CD4-positive, CD25-positive, alpha-beta regulatory T cell (primary cell): ENCODE data around the gene FCAMR. TPM values are rescaled to one million over a fixed set of nuclear protein-coding genes. Genes with fewer than 3 reads are reported as not detected.

ENCODE experiments used
- ATAC-seq, 2 donors: fragments of 150-1000 bp; cut with Tn5 transposase; one replicate each; pipeline ENCODE4 v1.10.0; 2021; ENCODE audit warnings: low read depth in 2 of 2, moderate number of reproducible peaks in 2 of 2, moderate library complexity in 1 of 2
- DNase-seq, 3 donors: peaks; one replicate each; pipeline versions ENCODE4 v3.0.0 to v3.0.0-alpha.2; 2012 to 2022; ENCODE audit warnings: mixed read lengths in 1 of 3
- H3K27ac ChIP-seq: one replicate; pipeline ENCODE4 v1.7.0; 2013; ENCODE audit warnings: mild to moderate bottlenecking, low read length; ENCODE audit not compliant: insufficient read depth, poor library complexity, severe bottlenecking
- H3K27me3 ChIP-seq: one replicate; pipeline ENCODE4 v1.7.0; 2013; ENCODE audit warnings: low read length; ENCODE audit not compliant: control insufficient read depth, insufficient read depth
- H3K36me3 ChIP-seq: one replicate; pipeline ENCODE4 v1.7.0; 2013; ENCODE audit warnings: mild to moderate bottlenecking, low read length, moderate library complexity; ENCODE audit not compliant: control insufficient read depth, insufficient read depth
- H3K4me1 ChIP-seq: 2 replicates; pipeline ENCODE4 v1.7.0; 2013; ENCODE audit warnings: mild to moderate bottlenecking, low read length; ENCODE audit not compliant: insufficient read depth, control insufficient read depth, poor library complexity, severe bottlenecking
- H3K4me3 ChIP-seq: one replicate; pipeline ENCODE4 v1.7.0; 2013; ENCODE audit warnings: low read depth, mild to moderate bottlenecking, low read length, moderate library complexity
- H3K9me3 ChIP-seq, 2 experiments: 1 replicate in 1 of 2; 2 replicates in 1 of 2; pipeline ENCODE4 v1.7.0; 2013; ENCODE audit warnings: low read length in 2 of 2, mild to moderate bottlenecking in 1 of 2, moderate library complexity in 1 of 2; ENCODE audit not compliant: control insufficient read depth in 2 of 2
- H3K27ac Mint-ChIP-seq, 3 donors: one replicate each; pipeline ENCODE4 v1.8.0; 2020 to 2022; ENCODE audit warnings: mild to moderate bottlenecking in 3 of 3, mixed read lengths in 3 of 3, moderate library complexity in 2 of 3
- H3K27me3 Mint-ChIP-seq: one replicate; pipeline ENCODE4 v1.8.0; 2022; ENCODE audit warnings: mild to moderate bottlenecking, mixed read lengths
- H3K36me3 Mint-ChIP-seq: one replicate; pipeline ENCODE4 v1.8.0; 2020; ENCODE audit warnings: mixed read lengths
- H3K4me1 Mint-ChIP-seq, 4 donors: one replicate each; pipeline ENCODE4 v1.8.0; 2020 to 2022; ENCODE audit warnings: mixed read lengths in 4 of 4, mild to moderate bottlenecking in 1 of 4
- H3K4me3 Mint-ChIP-seq, 4 donors: one replicate each; pipeline ENCODE4 v1.8.0; 2020 to 2022; ENCODE audit warnings: mild to moderate bottlenecking in 4 of 4, mixed read lengths in 4 of 4, moderate library complexity in 3 of 4
- H3K9me3 Mint-ChIP-seq, 7 donors: one replicate each; pipeline ENCODE4 v1.8.0; 2020 to 2022; ENCODE audit warnings: mixed read lengths in 7 of 7, mild to moderate bottlenecking in 3 of 7, moderate library complexity in 2 of 7
- polyA plus RNA-seq, 4 donors: library from polyadenylated mRNA; unstranded; fragments of 300-500 nt; fragmentation: Illumina TruSeq; gene quantifications; one replicate each; pipeline ENCODE4 v1.2.3, GENCODE V29; 2021
- total RNA-seq: library from RNA; stranded (reverse); gene quantifications from one replicate; pipeline ENCODE4 v1.2.3, GENCODE V29; 2022

The FCAMR gene, protein sequence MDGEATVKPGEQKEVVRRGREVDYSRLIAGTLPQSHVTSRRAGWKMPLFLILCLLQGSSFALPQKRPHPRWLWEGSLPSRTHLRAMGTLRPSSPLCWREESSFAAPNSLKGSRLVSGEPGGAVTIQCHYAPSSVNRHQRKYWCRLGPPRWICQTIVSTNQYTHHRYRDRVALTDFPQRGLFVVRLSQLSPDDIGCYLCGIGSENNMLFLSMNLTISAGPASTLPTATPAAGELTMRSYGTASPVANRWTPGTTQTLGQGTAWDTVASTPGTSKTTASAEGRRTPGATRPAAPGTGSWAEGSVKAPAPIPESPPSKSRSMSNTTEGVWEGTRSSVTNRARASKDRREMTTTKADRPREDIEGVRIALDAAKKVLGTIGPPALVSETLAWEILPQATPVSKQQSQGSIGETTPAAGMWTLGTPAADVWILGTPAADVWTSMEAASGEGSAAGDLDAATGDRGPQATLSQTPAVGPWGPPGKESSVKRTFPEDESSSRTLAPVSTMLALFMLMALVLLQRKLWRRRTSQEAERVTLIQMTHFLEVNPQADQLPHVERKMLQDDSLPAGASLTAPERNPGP
- total RNA-seq (not detected), polyA plus RNA-seq (not detected)

DNA sequence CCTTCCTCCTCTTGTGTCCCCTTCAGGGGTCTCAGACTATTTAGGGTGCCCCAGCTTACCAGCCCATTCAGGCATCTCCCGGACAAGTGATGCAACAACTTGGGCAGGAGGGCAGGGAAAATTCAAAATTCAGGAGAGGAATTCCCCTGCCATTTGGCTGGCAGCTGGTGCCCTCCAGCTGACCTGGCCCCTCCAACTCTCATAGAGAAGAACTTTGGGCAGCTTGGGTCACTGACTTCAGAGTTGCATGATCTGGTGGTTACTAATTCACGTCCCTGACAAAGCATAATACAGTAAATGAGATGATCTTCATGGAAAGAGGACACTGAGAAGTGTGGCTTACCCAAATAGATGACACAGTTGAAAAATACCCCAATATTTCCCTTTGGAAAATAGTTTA lies at the start of gene FCAMR:
Gene FCAMR (minus strand): TSS at position 15 of the 400 bp plus-strand sequence. CDS start 335 bp downstream, outside the sequence.
- no peaks in the 10 kb centered on the region for H3K9me3 Mint-ChIP-seq
- peaks cover 0 to 23% (median 14%) of the 10 kb centered on the region in 4 donors for H3K4me1 Mint-ChIP-seq
- Histone ChIP-seq H3K9me3 (no peaks in the 10 kb centered on the region), H3K27ac (no peak within 1 kb of the TSS), H3K4me1 (peaks cover 11% of the 10 kb centered on the region), H3K36me3 (no peaks in the 10 kb centered on the region), H3K27me3 (peaks cover 14% of the 10 kb centered on the region), H3K4me3 (no peak within 1 kb of the TSS)
- no peak within 1 kb of the TSS for H3K27ac Mint-ChIP-seq
- H3K4me3 Mint-ChIP-seq = peak within 1 kb of the TSS in 1 of 4 donors; percentile 48
- ATAC-seq = no peak
- no peak for DNase-seq
- H3K27me3 Mint-ChIP-seq = peaks cover 25% of the 10 kb centered on the region
- no peaks in the 10 kb centered on the region for H3K36me3 Mint-ChIP-seq

DNA sequence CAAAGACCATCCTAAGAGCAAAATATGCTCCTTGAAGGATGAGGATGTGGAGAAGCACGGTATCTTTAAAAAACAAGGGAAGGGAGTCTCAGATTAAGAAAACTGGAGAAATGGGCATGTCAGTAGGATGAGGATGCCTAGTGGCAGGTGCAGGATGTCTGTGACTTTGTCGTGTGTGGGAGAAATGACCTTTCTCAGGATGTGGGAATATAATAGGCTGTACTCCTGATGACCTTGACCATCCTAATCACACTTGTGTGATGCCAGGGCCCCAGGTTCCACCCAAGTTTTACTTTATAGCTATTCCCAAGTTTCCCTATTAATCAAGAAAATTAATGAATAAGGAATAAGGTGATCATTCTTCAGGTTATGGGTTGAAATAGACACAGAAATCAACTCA lies 49.4 kb upstream of the FCAMR start:
- Mint-ChIP-seq H3K27me3 (peaks cover 41% of the 10 kb centered on the region), H3K4me3 (no peak overlapping the region), H3K36me3 (no peaks in the 10 kb centered on the region), H3K4me1 (no peaks in the 10 kb centered on the region), H3K9me3 (peaks cover 0 to 5% (median 0%) of the 10 kb centered on the region in 7 donors), H3K27ac (no peak overlapping the region)
- Histone ChIP-seq H3K4me1 (no peaks in the 10 kb centered on the region), H3K27me3 (peaks cover 6% of the 10 kb centered on the region), H3K9me3 (no peaks in the 10 kb centered on the region), H3K4me3 (no peak overlapping the region), H3K36me3 (no peaks in the 10 kb centered on the region), H3K27ac (no peak overlapping the region)
- no peak for DNase-seq
- ATAC-seq = no peak

DNA sequence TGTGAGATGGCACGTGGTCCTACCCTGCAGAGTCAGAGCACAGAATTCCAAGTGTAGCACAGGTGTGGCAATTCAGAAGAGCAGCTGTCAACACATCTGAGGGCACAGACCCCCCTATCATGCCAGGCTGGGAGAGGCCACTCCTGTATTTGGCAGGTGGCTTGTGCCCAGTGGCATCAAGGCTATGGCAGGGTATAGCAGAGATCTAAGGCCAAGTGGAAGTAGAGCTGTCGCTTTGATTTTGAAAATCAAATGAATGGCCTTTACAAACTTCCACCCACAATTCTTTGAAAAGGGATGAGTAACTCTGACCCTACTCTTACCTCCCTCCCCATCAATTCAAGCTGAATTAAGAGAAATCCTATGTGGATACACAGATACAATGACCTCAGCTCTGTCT lies 48.9 kb upstream of the FCAMR start:
- Histone ChIP-seq H3K27me3 (peaks cover 11% of the 10 kb centered on the region), H3K4me1 (no peaks in the 10 kb centered on the region), H3K36me3 (no peaks in the 10 kb centered on the region), H3K27ac (no peak overlapping the region), H3K9me3 (no peaks in the 10 kb centered on the region), H3K4me3 (no peak overlapping the region)
- DNase-seq (no peak), ATAC-seq (no peak)
- H3K36me3 Mint-ChIP-seq = no peaks in the 10 kb centered on the region
- peaks cover 0 to 5% (median 0%) of the 10 kb centered on the region in 7 donors for H3K9me3 Mint-ChIP-seq
- H3K4me1 Mint-ChIP-seq = no peaks in the 10 kb centered on the region
- peaks cover 43% of the 10 kb centered on the region for H3K27me3 Mint-ChIP-seq
- no peak overlapping the region for H3K4me3 Mint-ChIP-seq
- peak overlapping the region in 1 of 3 donors; percentile 21 for H3K27ac Mint-ChIP-seq

DNA sequence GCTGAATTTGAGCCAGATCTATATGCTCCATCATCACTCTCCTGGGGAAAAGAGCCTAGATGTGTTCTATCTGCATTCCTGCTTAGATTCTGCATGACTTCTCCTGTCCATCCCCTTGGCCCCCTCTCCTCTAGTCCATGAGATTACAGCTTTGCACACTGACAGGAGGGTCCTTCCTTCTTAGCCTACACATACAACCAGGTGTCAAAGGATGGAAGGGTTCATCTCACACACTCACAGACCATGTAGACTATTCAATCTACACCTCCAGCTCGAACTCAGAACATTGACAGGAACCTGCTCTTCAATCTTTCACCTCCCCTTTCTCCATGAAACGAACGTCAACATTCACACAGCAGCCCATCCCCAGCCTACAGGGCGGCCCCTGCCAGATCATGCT lies 48.4 kb upstream of the FCAMR start:
- Histone ChIP-seq H3K36me3 (no peaks in the 10 kb centered on the region), H3K4me1 (no peaks in the 10 kb centered on the region), H3K4me3 (no peak overlapping the region), H3K27ac (no peak overlapping the region), H3K27me3 (peaks cover 15% of the 10 kb centered on the region), H3K9me3 (no peaks in the 10 kb centered on the region)
- H3K27ac Mint-ChIP-seq = peak overlapping the region in 1 of 3 donors; percentile 21
- no peak overlapping the region for H3K4me3 Mint-ChIP-seq
- no peak for ATAC-seq
- H3K4me1 Mint-ChIP-seq = no peaks in the 10 kb centered on the region
- no peaks in the 10 kb centered on the region for H3K36me3 Mint-ChIP-seq
- peaks cover 43% of the 10 kb centered on the region for H3K27me3 Mint-ChIP-seq
- peaks cover 0 to 5% (median 0%) of the 10 kb centered on the region in 7 donors for H3K9me3 Mint-ChIP-seq
- no peak for DNase-seq

DNA sequence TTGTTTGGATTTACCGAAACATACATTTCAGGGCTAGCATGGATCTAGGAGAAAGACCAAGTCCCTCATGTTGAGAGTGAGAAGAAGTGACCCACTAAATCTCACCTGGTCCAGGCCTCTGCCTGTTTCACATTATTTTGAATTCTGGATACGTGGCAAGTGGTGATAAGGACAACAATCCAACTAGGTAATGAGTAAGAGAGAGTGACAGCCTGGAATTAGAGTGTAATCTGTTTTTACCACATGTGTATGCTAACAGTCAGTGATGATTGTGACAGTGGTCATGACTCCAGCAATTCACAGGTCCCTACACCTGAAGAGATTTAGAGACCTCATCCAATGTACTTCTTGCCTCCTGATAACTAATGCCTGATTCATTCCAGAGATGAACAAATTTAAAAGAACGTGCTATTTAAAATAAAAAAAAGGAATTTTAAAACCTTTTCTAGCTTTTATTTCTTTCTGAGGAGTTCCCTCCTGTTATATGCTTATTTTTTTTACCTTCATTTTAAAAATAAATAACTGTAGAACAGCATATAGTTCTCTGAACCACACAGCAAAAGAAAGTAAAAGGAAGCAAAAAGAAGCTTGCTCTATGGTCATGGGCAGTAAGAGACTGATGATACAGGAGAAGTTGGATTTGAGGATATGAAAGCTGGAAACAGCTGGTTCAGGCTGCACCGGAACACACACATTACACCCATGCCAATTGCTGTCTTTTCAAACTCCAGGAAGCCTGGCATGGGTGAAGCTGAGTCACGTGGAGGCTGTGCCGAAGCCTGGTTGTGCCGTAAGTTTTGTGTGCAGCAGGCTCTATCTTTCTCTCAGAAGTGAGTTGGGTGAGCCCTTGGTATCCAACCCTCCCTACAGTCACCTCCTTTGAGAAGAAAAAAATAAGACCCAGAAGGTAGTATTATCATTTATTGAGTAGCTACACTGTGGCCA lies 47.6 kb upstream of the FCAMR start:
- Histone ChIP-seq H3K27ac (no peak overlapping the region), H3K9me3 (no peaks in the 10 kb centered on the region), H3K4me1 (no peaks in the 10 kb centered on the region), H3K4me3 (no peak overlapping the region), H3K27me3 (peaks cover 20% of the 10 kb centered on the region), H3K36me3 (no peaks in the 10 kb centered on the region)
- peaks cover 39% of the 10 kb centered on the region for H3K27me3 Mint-ChIP-seq
- no peaks in the 10 kb centered on the region for H3K4me1 Mint-ChIP-seq
- H3K9me3 Mint-ChIP-seq = peaks cover 0 to 5% (median 0%) of the 10 kb centered on the region in 7 donors
- no peak for ATAC-seq
- H3K36me3 Mint-ChIP-seq = no peaks in the 10 kb centered on the region
- no peak for DNase-seq
- no peak overlapping the region for H3K4me3 Mint-ChIP-seq
- H3K27ac Mint-ChIP-seq = no peak overlapping the region

DNA sequence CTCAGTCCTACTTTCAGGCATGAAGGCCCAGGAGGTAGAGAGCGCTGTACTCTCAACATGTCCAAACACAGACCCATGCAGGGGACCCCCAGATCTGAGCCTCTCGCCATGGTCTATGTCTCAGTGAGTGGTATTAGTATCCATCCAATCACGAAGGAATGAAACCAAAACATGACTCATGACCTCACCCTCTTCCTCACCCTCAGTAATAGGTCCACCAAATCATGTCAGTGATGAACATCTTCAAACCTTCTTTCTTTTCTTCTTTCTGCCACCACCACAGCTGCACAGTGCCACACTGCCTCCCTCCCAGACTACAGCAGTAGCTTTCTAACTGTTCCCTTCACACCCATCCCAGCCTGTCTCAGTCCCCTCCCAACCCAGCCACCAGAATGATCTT lies 45.5 kb upstream of the FCAMR start:
- Histone ChIP-seq H3K27me3 (peaks cover 26% of the 10 kb centered on the region), H3K4me1 (no peaks in the 10 kb centered on the region), H3K27ac (no peak overlapping the region), H3K9me3 (no peaks in the 10 kb centered on the region), H3K36me3 (no peaks in the 10 kb centered on the region), H3K4me3 (no peak overlapping the region)
- Mint-ChIP-seq H3K4me3 (no peak overlapping the region), H3K4me1 (no peaks in the 10 kb centered on the region), H3K27me3 (peaks cover 50% of the 10 kb centered on the region), H3K27ac (no peak overlapping the region), H3K9me3 (peaks cover 0 to 5% (median 0%) of the 10 kb centered on the region in 7 donors), H3K36me3 (no peaks in the 10 kb centered on the region)
- ATAC-seq (no peak), DNase-seq (no peak)

DNA sequence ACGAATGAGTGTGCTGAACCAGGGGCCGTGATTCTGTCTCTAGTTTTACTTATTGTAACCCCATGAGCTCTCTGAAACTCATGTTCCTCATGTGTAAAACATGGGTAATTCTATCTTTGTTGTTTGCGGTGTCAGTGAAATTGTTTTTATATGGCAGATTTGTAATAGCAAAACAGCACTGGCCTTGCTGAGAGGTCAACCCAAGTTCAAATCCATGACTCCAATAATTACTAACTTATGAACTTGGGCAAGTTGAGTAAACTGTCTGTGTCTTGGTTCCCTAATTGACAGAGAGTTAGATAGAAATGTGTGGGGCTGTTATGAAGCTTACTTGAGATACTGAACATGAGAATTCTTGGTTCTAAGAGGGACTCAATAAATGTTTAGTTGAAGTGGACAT lies 44.5 kb upstream of the FCAMR start:
- Histone ChIP-seq H3K4me1 (no peaks in the 10 kb centered on the region), H3K9me3 (no peaks in the 10 kb centered on the region), H3K27me3 (peaks cover 26% of the 10 kb centered on the region), H3K36me3 (no peaks in the 10 kb centered on the region), H3K27ac (no peak overlapping the region), H3K4me3 (no peak overlapping the region)
- Mint-ChIP-seq H3K27me3 (peaks cover 43% of the 10 kb centered on the region), H3K9me3 (peaks cover 0 to 5% (median 0%) of the 10 kb centered on the region in 7 donors), H3K27ac (no peak overlapping the region), H3K36me3 (no peaks in the 10 kb centered on the region), H3K4me3 (no peak overlapping the region), H3K4me1 (no peaks in the 10 kb centered on the region)
- ATAC-seq = no peak
- no peak for DNase-seq
